ENCODE results near the gene CACNA1D. TPM values are rescaled to one million over a fixed set of nuclear protein-coding genes. Genes with fewer than 3 reads are reported as not detected.

The CACNA1D gene
- polyA plus RNA-seq (2013, experiment 1 of 2), result not detected
- polyA plus RNA-seq (2013, experiment 2 of 2), result 0.01 TPM

- Histone ChIP-seq H4K8ac (ENCODE audit: low read depth, low read length) (no peak within 1 kb of the TSS), H3K18ac (ENCODE audit: low read length) (peak within 1 kb of the TSS; percentile 76), H3K4me1 (ENCODE audit: control insufficient read depth in 2 of 2, insufficient read depth in 1 of 2, low read depth in 1 of 2, low read length in 2 of 2) (peaks cover 18 to 37% of the 10 kb centered on the region in 2 donors), H3K14ac (ENCODE audit: low read length) (no peak within 1 kb of the TSS), H3K9me3 (replicated peaks in 1 of 2; ENCODE audit: control insufficient read depth in 2 of 2, insufficient read depth in 1 of 2, low read depth in 1 of 2, low read length in 2 of 2) (no peaks in the 10 kb centered on the region), H3K4me3 (ENCODE audit: low read length in 2 of 2) (peak within 1 kb of the TSS; percentile 46 to 77), H3K36me3 (replicated peaks in 1 of 2; ENCODE audit: control insufficient read depth in 2 of 2, insufficient read depth in 2 of 2, low read length in 2 of 2) (no peaks in the 10 kb centered on the region), H4K91ac (ENCODE audit: low read depth, low read length, poor library complexity) (no peak within 1 kb of the TSS), H3K9ac (ENCODE audit: low read depth, low read length, poor library complexity) (peak within 1 kb of the TSS; percentile 80), H2AFZ (ENCODE audit: low read length) (peak within 1 kb of the TSS; percentile 82), H3K23ac (ENCODE audit: low read depth, low read length, poor library complexity) (peak within 1 kb of the TSS; percentile 85), H3K4me2 (ENCODE audit: insufficient read depth, low read length, poor library complexity, severe bottlenecking) (peak within 1 kb of the TSS; percentile 96), H3K27me3 (ENCODE audit: control insufficient read depth in 3 of 3, insufficient read depth in 3 of 3, low read depth in 1 of 3, low read length in 3 of 3) (peaks cover 11 to 45% (median 36%) of the 10 kb centered on the region in 3 experiments), H2BK15ac (ENCODE audit: low read length) (no peak within 1 kb of the TSS), H2BK12ac (ENCODE audit: low read length) (peak within 1 kb of the TSS; percentile 10), H3K27ac (replicated peaks; ENCODE audit: low read length) (no peak within 1 kb of the TSS), H3K4ac (ENCODE audit: low read length) (no peak within 1 kb of the TSS), H3K79me1 (ENCODE audit: low read depth, low read length) (no peaks in the 10 kb centered on the region), H2AK5ac (ENCODE audit: low read depth, low read length) (no peak within 1 kb of the TSS), H2BK120ac (ENCODE audit: low read depth, low read length) (no peak within 1 kb of the TSS), H2BK5ac (ENCODE audit: low read length) (no peak within 1 kb of the TSS)
- no CpG with 5 or more reads among the region's 122 CpGs for WGBS, 2 donors (ENCODE audit: extremely low coverage in 2 of 2, insufficient read length in 2 of 2, insufficient replicate concordance in 1 of 2)
- no peak for DNase-seq (ENCODE audit: low spot score)
Measured at GRCh38 chr3:53493963-53494791, at the start of gene CACNA1D. Gene CACNA1D, plus strand, starts transcription at chr3:53494611. Its CDS starts 556 bp downstream, at chr3:53495167.

- no peak overlapping the region for H3K27ac ChIP-seq (replicated peaks; ENCODE audit: low read length)
- H2BK15ac ChIP-seq (ENCODE audit: low read length), result no peak overlapping the region
- no peak overlapping the region for H3K4ac ChIP-seq (ENCODE audit: low read length)
- no peak overlapping the region for H4K8ac ChIP-seq (ENCODE audit: low read depth, low read length)
- H3K9ac ChIP-seq (ENCODE audit: low read depth, low read length, poor library complexity), result no peak overlapping the region
- H3K9me3 ChIP-seq (replicated peaks in 1 of 2; ENCODE audit: control insufficient read depth in 2 of 2, insufficient read depth in 1 of 2, low read depth in 1 of 2, low read length in 2 of 2), result no peaks in the 10 kb centered on the region
- DNase-seq (ENCODE audit: low spot score), result no peak
- no peak overlapping the region for H3K4me2 ChIP-seq (ENCODE audit: insufficient read depth, low read length, poor library complexity, severe bottlenecking)
- no peak overlapping the region for H2AFZ ChIP-seq (ENCODE audit: low read length)
- no peak overlapping the region for H4K91ac ChIP-seq (ENCODE audit: low read depth, low read length, poor library complexity)
- H3K79me1 ChIP-seq (ENCODE audit: low read depth, low read length), result no peaks in the 10 kb centered on the region
- H2BK120ac ChIP-seq (ENCODE audit: low read depth, low read length), result no peak overlapping the region
- H2BK5ac ChIP-seq (ENCODE audit: low read length), result no peak overlapping the region
- H3K14ac ChIP-seq (ENCODE audit: low read length), result no peak overlapping the region
- H3K27me3 ChIP-seq (ENCODE audit: control insufficient read depth in 3 of 3, insufficient read depth in 3 of 3, low read depth in 1 of 3, low read length in 3 of 3), result peaks cover 0 to 31% (median 0%) of the 10 kb centered on the region in 3 experiments
- no peak overlapping the region for H3K4me3 ChIP-seq (ENCODE audit: low read length in 2 of 2)
- no peak overlapping the region for H2BK12ac ChIP-seq (ENCODE audit: low read length)
- H3K18ac ChIP-seq (ENCODE audit: low read length), result no peak overlapping the region
- H2AK5ac ChIP-seq (ENCODE audit: low read depth, low read length), result no peak overlapping the region
- H3K4me1 ChIP-seq (ENCODE audit: control insufficient read depth in 2 of 2, insufficient read depth in 1 of 2, low read depth in 1 of 2, low read length in 2 of 2), result no peaks in the 10 kb centered on the region
- H3K36me3 ChIP-seq (replicated peaks in 1 of 2; ENCODE audit: control insufficient read depth in 2 of 2, insufficient read depth in 2 of 2, low read length in 2 of 2), result no peaks in the 10 kb centered on the region
- no peak overlapping the region for H3K23ac ChIP-seq (ENCODE audit: low read depth, low read length, poor library complexity)
Measured at GRCh38 chr3:53457068-53457467, 37.3 kb upstream of the CACNA1D start.

GRCh38 chr3:53460326-53460725 is 34.1 kb upstream of the CACNA1D start:
- Histone ChIP-seq H3K14ac (ENCODE audit: low read length) (no peak overlapping the region), H3K18ac (ENCODE audit: low read length) (no peak overlapping the region), H4K8ac (ENCODE audit: low read depth, low read length) (no peak overlapping the region), H3K4me1 (ENCODE audit: control insufficient read depth in 2 of 2, insufficient read depth in 1 of 2, low read depth in 1 of 2, low read length in 2 of 2) (no peaks in the 10 kb centered on the region), H3K23ac (ENCODE audit: low read depth, low read length, poor library complexity) (no peak overlapping the region), H3K4me3 (ENCODE audit: low read length in 2 of 2) (no peak overlapping the region), H2BK12ac (ENCODE audit: low read length) (no peak overlapping the region), H3K9me3 (replicated peaks in 1 of 2; ENCODE audit: control insufficient read depth in 2 of 2, insufficient read depth in 1 of 2, low read depth in 1 of 2, low read length in 2 of 2) (no peaks in the 10 kb centered on the region), H3K4me2 (ENCODE audit: insufficient read depth, low read length, poor library complexity, severe bottlenecking) (no peak overlapping the region), H2AK5ac (ENCODE audit: low read depth, low read length) (no peak overlapping the region), H2AFZ (ENCODE audit: low read length) (no peak overlapping the region), H2BK120ac (ENCODE audit: low read depth, low read length) (no peak overlapping the region), H3K27ac (replicated peaks; ENCODE audit: low read length) (no peak overlapping the region), H3K27me3 (ENCODE audit: control insufficient read depth in 3 of 3, insufficient read depth in 3 of 3, low read depth in 1 of 3, low read length in 3 of 3) (peaks cover 0 to 18% (median 0%) of the 10 kb centered on the region in 3 experiments), H2BK5ac (ENCODE audit: low read length) (no peak overlapping the region), H3K79me1 (ENCODE audit: low read depth, low read length) (no peaks in the 10 kb centered on the region), H4K91ac (ENCODE audit: low read depth, low read length, poor library complexity) (no peak overlapping the region), H3K36me3 (replicated peaks in 1 of 2; ENCODE audit: control insufficient read depth in 2 of 2, insufficient read depth in 2 of 2, low read length in 2 of 2) (no peaks in the 10 kb centered on the region), H3K4ac (ENCODE audit: low read length) (no peak overlapping the region), H2BK15ac (ENCODE audit: low read length) (no peak overlapping the region), H3K9ac (ENCODE audit: low read depth, low read length, poor library complexity) (no peak overlapping the region)
- no peak for DNase-seq (ENCODE audit: low spot score)
- no CpG with 5 or more reads among the region's 1 CpG for WGBS, 2 donors (ENCODE audit: extremely low coverage in 2 of 2, insufficient read length in 2 of 2, insufficient replicate concordance in 1 of 2)

- H3K9ac ChIP-seq (ENCODE audit: low read depth, low read length, poor library complexity), result no peak overlapping the region
- no peak overlapping the region for H3K4me3 ChIP-seq (ENCODE audit: low read length in 2 of 2)
- no peak overlapping the region for H4K8ac ChIP-seq (ENCODE audit: low read depth, low read length)
- no peak overlapping the region for H2BK12ac ChIP-seq (ENCODE audit: low read length)
- H2BK120ac ChIP-seq (ENCODE audit: low read depth, low read length), result no peak overlapping the region
- no peaks in the 10 kb centered on the region for H3K36me3 ChIP-seq (replicated peaks in 1 of 2; ENCODE audit: control insufficient read depth in 2 of 2, insufficient read depth in 2 of 2, low read length in 2 of 2)
- no peak overlapping the region for H3K4ac ChIP-seq (ENCODE audit: low read length)
- no peak overlapping the region for H2BK15ac ChIP-seq (ENCODE audit: low read length)
- no peak for DNase-seq (ENCODE audit: low spot score)
- no peak overlapping the region for H2BK5ac ChIP-seq (ENCODE audit: low read length)
- no peak overlapping the region for H2AFZ ChIP-seq (ENCODE audit: low read length)
- no peak overlapping the region for H2AK5ac ChIP-seq (ENCODE audit: low read depth, low read length)
- H3K4me1 ChIP-seq (ENCODE audit: control insufficient read depth in 2 of 2, insufficient read depth in 1 of 2, low read depth in 1 of 2, low read length in 2 of 2), result no peaks in the 10 kb centered on the region
- H3K9me3 ChIP-seq (replicated peaks in 1 of 2; ENCODE audit: control insufficient read depth in 2 of 2, insufficient read depth in 1 of 2, low read depth in 1 of 2, low read length in 2 of 2), result no peaks in the 10 kb centered on the region
- H3K27me3 ChIP-seq (ENCODE audit: control insufficient read depth in 3 of 3, insufficient read depth in 3 of 3, low read depth in 1 of 3, low read length in 3 of 3), result no peaks in the 10 kb centered on the region
- H3K18ac ChIP-seq (ENCODE audit: low read length), result no peak overlapping the region
- no CpG with 5 or more reads among the region's 3 CpGs for WGBS, 2 donors (ENCODE audit: extremely low coverage in 2 of 2, insufficient read length in 2 of 2, insufficient replicate concordance in 1 of 2)
- no peak overlapping the region for H4K91ac ChIP-seq (ENCODE audit: low read depth, low read length, poor library complexity)
- no peak overlapping the region for H3K14ac ChIP-seq (ENCODE audit: low read length)
- no peaks in the 10 kb centered on the region for H3K79me1 ChIP-seq (ENCODE audit: low read depth, low read length)
- peak overlapping the region; percentile 22 for H3K23ac ChIP-seq (ENCODE audit: low read depth, low read length, poor library complexity)
- H3K4me2 ChIP-seq (ENCODE audit: insufficient read depth, low read length, poor library complexity, severe bottlenecking), result no peak overlapping the region
- H3K27ac ChIP-seq (replicated peaks; ENCODE audit: low read length), result no peak overlapping the region
Measured at GRCh38 chr3:53464424-53464823, 30.0 kb upstream of the CACNA1D start.

All from neuronal stem cell (in vitro differentiated cells).